Measurements from ENCODE around the gene TGFBI.

The TGFBI gene

DNA sequence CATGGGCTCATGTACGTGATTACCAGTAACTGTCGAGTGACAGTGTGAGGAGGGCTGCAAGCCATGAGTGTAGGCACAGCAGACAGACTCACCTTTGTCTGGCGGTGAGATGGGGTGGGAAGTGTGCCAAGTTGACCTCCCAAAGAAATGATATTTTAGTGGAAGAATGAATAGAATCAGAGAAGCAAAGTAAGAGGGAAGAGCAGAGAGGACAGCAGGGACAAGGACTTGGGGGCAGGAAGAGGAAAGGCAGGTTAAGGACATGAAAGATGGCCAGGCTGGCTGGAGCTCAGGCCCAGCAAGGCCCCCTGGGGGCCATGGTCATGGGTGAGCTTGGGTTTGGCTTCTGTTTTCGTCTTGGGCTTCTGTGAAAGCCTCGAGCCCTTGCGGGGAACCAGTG, 20.2 kb downstream of the TGFBI start:
- no peak for DNase-seq

DNA sequence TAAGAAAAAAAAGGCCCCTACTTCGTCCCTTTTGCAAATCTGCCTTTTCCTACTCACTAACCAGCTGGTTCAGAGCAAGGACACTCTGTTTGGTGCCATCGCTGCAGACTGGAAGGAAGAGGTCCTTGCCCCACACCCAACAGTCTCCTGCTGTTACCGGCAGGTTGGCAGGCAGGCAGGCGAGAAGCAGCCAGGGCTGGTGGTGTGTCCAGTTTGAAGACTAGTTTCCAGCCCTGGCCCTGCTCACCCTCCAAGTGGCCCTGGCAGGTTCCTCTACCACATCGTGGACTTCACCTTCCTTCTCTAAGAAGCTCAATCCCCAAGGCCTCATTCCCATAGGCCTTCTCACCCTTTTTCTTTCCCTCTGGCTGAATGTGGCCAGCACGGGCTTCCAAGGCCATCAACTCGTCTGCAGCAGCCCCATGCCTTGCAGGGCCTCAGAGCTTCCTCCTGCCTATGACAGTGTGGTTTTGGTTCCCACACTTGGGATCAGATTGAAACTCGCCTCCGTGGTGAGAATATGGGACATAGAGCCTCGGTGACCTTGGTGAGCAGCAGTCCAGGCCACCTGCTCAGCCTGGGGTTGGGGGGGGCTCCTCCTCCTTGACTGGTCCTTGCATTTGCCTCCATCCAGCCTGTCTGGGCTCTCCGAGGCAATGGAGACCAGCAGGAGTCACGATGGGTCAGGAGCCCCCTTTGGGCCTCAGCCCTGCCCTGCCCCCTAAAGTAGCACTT, 22.9 kb downstream of the TGFBI start:
- no peak for DNase-seq

DNA sequence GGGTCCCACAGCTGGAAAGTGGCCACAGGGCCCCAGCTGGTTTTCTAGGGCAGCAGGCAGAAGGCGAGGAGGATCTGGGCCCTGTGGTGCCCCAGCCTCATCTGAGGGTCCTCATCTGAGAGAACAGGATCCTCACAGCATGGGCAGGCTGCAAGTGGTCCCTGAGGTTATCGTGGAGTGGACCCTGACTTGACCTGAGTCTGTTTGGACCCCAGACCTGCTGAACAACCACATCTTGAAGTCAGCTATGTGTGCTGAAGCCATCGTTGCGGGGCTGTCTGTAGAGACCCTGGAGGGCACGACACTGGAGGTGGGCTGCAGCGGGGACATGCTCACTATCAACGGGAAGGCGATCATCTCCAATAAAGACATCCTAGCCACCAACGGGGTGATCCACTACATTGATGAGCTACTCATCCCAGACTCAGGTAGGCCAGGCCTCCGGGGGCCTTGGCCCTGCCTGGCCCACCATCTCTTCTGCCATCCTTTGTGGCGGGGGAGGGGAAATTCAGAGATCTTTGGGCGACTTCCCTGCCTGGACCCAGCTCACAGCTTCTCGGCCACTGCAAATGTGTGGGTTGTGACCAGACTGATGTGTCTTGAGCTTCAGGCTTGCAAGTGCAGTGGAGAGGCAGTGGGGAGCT, 24.0 kb downstream of the TGFBI start:
- no peak for DNase-seq

DNA sequence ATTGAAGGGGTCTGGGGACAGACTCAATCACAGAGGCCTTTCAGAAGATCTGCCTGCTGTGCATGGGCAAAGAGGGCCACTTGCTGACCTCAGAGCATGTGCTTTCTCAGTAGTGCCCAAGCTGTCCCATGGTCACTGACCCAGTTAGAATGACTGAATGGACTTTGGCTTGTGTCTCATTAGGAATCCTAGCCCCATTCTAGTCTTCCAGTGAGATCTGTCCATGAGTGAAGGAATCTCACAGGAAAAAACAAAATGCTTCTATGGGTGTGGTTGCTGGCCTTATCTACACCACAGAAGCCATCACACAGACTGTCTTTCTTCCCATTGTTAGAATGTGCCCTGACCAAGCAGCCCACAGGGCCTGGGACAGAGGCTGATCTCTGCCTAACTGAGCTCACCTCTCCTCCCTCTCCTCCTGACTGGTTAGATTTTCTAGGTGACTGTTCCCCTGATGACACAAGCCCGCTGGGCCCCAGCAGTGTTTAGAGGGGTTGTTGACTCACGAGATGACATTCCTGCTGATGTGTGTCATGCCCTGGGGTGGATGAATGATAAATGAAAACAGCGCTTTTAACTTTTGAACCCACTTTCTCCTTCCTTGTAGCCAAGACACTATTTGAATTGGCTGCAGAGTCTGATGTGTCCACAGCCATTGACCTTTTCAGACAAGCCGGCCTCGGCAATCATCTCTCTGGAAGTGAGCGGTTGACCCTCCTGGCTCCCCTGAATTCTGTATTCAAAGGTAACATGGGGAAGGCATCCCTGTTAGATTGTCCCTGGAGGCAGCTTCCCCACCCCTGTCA, 24.8 kb downstream of the TGFBI start:
- DNase-seq = peak; percentile 64

DNA sequence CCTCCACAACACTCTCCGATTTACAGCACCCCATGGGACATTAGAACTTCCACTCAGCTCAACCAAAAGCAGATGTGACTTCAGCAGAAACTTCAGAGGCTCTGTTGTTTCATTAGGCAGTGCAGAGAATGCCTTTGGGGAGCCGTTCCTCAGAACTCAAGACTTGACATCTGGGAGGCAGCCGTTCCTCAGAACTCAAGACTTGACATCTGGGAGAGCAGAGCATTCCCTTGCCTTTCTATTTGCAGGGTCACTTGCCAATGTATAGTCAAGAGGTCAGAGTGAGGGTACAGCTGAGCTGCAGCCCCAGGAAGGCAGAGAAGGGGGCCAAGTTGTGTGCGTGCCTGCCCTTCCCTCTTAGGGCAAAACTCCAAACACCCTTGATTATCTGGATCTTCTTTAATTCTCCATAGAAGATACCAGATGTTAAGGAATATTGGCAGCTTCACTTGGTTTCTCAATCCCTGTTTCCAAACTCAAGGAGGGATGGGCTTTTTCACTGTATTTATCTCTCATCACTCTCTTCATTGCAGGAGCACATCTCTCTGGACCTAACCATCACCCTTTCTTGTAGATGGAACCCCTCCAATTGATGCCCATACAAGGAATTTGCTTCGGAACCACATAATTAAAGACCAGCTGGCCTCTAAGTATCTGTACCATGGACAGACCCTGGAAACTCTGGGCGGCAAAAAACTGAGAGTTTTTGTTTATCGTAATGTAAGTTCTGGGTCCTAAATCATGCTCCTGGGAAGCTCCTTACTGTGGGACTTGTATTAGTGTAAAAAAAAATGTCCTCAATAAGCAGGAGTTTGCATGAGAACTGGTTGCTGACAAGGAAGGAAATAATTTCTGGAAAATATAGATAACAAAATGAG, 25.6 kb downstream of the TGFBI start:
- no peak for DNase-seq

DNA sequence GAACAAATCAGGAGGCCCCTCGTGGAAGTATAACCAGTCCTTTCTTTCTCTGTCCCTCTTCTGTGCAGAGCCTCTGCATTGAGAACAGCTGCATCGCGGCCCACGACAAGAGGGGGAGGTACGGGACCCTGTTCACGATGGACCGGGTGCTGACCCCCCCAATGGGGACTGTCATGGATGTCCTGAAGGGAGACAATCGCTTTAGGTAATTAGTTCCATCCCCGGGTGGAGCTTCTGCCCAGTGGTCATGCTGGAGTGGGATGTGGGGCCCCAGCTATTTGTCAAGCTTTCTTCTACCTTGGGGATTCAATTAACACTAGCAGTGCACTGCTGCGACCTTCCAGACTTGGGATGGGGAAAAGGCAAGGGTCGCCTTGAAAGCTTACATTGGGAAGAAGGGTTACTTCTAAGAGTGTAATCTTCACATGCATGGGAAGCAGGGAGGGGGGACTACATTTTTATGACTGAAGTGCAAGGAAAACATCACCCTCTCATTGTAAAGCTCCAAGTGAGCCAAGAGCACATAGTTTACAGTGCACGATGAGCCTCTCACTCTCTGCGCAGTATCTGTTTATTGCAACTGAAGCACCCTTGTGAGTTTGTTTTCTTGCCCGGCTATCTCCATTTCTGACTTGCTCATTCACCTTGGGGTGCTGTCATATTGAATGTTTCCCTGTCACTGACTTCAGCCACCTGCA, 27.0 kb downstream of the TGFBI start:
- no peak for DNase-seq

DNA sequence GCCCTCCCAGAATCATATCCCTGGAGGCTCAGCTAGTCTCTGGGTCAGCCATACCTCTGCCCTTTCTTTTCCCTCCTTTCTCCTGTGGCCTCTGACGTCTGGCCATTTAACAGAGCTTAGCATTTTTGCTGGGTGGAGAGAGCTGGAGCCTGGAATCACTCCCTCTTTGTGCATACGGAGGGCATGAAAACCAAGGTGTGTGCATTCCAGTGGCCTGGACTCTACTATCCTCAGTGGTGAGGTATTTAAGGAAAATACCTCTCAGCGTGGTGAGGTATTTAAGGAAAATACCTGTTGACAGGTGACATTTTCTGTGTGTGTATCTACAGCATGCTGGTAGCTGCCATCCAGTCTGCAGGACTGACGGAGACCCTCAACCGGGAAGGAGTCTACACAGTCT, 27.5 kb downstream of the TGFBI start:
- no peak for DNase-seq

DNA sequence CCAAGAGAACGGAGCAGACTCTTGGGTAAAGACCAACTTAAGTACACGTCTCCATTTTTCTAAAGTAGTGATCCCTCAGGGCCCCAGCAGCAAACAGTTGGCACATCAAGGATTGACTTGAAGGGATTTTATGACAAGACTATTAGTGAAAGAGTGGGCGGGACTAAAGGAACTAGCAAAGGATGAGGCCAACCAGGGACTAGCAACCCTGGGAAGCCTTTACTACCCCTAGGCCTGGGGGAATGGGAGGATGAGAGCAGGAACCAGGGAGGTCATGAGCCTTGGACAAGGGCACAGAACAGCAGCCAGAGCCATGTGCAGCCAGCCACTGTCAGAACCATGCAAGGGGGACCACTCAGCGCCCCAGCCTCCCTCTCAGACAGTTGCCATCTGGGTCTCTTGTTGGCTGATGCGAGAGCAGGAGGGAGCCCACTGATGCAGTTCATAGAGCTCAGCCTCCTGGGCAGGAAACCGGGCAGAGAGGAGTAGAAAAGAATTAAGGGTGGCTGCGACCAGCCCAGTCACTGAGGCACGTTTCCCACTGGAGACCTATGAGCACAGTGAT, 28.1 kb downstream of the TGFBI start:
- no peak for DNase-seq

DNA sequence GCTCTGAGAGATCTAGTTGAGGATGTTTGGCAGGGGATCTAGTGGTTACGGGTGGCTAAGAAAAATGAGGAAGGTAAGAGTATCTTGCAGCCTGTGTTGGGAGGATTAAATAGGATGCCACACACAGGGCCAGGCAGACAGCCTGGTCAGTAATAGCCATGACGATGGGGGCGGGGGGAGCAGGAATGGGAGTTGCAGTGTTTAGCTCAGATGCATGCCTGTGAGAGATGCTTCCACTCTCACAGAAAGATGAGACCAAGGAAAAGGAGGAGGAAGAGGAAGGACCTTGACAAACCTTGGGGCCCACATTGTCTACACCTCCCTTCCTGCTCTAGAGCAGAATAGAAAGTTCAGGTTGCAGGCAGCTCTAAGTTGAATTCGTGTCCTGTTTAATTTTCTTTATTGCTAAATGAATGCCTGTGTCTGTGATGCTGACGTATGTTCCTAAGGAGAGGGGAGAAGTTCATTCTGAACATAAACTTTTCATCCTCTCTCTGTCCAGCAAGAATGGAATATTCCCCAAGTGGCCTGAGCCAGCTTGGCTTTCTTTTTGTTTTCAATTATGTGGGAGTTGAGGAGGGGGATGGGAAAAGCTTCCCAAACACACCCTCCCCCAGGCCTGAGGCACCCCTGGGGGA, 28.7 kb downstream of the TGFBI start:
- DNase-seq = no peak

DNA sequence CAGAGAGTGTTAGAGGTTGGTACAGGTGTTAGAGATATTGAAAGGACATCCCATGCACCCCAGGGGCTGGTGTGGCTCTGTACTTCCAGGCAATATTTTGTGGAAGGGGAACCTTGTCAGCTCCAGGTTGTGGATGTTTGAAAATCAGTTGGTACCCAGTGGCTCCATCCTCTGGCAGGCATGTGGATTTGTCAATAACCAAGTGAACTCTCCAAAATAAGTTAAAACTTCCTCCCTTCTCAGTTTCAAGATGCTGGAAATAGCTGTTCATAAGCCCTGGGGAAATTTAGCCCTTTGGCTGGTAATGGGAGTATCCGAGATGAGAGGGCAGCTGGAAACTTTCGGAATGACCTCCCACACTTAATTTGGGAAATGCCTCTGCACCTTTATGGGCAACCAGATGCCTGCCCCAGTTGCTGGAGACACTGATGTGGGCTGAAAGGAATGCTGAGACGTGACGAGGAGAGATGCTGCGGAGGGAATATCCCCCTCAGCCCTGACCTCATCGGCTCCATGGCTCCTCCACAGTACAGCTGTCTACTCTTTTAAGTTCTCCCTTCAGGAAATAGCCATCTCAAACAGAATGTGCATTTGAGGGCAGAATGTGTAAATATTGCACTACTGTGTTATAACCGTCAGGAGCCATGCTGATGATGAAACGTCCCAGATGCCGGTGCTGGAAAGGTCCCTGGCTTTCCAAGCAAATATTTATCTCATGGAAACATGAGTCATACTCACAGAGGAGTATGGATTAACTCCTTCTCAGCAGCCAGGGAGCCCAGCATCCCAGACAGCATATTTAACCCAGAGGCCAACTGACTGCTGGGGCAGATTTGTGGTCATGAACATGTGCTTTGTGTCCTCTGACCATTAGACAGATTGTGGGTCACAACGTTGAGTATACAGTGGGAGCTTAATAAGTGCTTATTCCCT, 29.5 kb downstream of the TGFBI start:
- DNase-seq = no peak

DNA sequence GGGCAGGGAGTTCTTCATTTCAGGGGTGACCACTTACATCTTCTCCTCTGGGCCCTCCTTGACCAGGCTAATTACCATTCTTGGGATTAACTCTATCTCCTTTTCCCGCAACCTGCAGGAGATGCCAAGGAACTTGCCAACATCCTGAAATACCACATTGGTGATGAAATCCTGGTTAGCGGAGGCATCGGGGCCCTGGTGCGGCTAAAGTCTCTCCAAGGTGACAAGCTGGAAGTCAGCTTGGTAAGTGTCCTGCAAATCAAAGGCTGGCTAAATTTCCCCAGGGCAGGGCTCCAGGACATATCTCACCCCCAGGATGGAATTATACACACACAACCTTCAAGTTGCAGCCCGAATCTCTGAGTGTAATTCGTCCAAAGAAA, 30.2 kb downstream of the TGFBI start:
- no peak for DNase-seq

DNA sequence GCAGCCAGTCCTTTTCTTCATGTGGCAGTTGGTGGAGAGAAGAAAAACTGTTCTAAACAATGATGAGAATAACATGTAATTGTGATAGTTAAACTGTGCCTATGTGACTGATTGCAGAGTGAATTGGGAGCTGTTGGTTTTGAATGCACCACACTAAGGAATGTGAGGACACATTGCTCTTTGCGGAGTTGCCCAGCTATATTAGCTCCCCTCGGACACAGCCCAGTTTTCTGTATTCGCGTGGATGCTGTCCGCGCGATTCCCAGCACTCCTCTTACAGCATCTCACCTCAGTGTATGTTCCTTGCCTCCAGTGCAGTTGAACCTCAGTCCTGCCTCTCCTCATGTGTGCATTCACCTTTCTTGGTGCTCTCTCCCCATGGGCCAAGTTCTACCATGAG, 32.2 kb downstream of the TGFBI start:
- DNase-seq = no peak

DNA sequence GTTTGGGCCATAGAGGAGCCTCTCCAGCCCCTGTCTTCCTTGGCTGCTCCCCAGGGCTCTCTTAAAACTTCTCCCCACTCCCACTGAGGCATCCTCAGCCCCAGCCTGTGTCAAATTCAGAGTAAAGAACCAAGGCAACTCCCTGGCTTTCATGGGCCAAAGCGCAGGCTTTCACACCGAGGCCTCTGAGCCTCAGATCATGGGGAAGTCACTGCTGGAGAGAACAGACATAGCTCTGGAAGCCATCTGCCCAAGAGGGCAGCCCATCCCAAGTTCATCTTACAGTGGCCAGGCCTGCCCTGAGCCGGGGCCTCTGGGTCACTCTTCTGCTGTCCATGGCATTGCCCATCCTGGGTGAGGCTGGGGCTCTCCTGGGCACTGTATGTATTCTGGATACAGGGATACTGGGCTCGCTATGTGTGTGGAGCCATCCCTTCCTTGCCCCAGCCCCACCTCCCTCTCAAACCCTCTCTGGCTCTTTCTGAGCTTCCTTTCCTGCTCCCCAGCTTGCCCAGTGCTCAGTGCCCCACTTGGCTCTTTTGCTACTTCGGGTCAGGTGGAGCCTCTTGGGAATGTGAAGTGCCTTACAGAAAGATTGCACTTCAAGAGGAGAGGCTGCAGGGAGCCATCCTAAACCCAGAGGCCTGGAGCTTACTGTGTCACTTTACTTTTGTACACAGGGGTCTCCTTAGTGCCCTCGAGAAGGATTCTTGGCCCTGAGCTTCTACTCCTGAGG, 33.0 kb downstream of the TGFBI start:
- DNase-seq = no peak

DNA sequence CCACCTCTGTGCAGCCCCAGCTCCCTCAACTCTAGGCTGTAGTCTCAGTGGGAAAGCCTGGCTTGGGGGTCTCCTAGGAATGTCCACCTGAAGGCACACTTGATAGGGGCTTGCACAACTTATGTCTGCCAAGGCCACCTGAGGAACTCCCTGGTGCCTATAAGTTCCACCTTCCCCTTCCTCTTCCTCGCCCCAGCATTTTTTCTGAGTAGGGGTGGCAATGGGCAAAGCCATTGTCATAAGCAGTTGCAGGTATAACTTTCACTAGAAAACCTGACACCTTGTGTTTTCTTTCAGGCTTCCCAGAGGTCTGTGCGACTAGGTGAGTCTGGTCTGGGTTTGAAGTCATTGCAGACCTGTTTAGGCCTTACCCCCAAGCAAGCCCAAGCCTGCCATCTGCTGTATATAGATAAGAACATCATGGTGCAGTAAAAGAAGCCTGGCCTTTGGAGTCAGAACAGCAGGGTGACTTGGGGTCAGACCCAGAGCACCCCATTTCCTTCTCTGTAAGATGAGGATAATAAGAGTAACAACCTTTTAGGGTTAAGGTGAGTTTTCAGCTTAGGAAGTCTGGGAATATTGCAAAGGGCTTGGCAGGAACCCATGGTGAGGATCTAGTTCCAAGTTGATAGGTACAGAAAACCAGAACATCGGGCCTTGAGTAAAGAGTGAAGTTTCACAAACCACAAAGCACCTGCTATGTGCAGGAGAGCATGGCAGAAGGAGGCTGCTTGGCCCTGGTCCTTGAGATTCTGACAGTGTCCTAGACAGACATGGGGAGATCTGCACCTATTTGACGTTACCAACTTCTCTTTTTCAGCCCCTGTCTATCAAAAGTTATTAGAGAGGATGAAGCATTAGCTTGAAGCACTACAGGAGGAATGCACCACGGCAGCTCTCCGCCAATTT, 33.8 kb downstream of the TGFBI start:
- no peak for DNase-seq

DNA sequence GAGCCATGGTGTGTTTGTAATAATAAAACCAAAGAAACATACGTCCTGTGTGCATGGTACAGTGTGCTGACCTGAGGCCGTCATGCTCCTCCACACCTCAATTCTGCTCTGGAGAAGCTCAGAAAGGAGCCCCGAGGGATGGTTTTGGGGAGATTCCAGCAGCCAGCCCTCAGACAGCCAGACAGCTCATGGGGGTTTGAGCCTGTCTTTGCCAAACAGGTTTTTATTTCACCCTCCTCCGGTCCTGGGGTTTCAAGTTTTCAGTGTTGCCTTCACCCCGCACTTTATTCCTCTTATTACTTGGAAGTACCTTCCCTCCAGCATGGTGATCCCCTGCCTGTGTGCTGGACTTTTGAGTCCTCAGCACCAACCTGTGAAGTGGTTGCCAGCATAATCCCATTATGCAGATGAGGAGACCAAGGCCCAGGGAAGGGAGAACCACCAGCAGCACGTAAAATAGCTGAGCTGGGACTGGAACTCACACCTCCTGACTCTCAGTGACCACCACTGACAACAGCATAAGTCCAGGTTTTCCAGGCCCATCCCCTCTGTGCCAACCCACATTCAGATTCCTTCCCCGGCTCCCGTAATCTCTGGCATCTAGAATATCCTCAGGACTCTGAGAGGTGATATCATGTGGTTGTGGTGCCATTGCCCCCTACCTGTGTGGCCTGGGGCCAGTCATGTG, 35.1 kb downstream of the TGFBI start:
- no peak for DNase-seq

DNA sequence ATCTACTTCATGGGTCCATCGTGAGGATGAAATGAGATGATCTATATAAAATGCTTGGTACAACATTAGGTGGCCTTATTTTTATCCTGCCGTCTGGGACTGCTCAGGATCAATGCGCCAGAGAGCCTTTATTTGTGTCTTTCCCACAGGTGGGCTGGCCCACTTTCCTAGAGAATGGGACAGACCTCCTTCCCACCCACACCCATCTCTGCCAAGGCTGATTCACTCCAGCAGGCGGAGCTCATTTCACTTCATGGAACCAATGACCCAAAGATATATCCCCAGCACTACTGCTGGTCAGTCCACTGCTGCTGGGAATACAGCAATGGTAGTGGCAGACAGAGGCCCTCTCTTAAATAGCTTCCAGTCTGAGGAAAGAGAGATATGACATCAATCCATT, 35.7 kb downstream of the TGFBI start:
- DNase-seq = no peak

DNA sequence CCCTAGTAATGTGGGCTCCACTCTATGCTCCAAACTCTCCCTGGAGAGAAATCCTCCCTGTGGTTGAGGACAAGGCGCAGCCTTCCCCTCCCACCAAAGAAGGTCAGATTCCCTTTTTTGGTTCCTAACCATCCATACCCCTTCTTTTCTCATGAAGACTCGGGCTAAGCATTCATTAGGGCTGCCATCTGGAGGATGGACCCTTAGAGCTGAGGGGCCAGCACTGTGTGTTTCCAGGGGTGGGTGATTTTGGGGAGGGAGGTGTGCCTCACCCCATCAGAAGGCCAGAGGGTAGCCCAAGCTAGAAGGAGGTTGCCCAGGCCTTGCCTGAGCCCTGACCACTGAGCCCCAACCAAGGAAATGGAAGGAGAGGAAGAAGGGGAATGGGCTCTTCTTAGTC, 36.8 kb downstream of the TGFBI start:
- no peak for DNase-seq
